Kasumi-1 (cell line): ENCODE data around the gene CDK5RAP2.
"Not testable (repeated sequence)": the region's sequence is repeated elsewhere in the genome, so short reads cannot be mapped to it uniquely, and the experiment has no call there.

ENCODE experiments used
- DNase-seq, 2 experiments: peaks; one replicate each; lab custom pipeline; 2025; lab: John Stamatoyannopoulos, UW

Gene CDK5RAP2

DNA sequence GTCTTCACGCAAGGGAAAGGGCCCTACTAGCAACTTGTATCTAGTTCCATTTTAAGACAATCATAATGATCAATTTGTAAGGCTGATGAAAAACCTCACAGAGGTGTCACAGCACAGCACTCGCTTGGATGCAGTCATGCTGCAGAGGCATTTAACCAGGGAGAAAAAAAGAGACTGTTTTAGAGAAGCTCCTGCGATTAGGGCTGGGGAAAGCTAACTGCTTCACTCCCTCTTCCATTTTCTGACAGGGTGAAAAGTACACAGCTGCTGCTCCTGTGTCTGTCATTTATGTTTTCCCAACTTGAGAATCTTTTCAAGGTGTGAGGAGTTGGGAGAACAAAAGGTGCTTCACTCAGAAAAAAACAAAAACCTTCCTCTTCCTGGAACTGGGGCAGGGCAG is 106.4 kb downstream of the CDK5RAP2 start:
- DNase-seq, result no peak

- no peak for DNase-seq
These were observed 114.1 kb downstream of the CDK5RAP2 start for GRCh38 chr9:120465685-120466407.

DNA sequence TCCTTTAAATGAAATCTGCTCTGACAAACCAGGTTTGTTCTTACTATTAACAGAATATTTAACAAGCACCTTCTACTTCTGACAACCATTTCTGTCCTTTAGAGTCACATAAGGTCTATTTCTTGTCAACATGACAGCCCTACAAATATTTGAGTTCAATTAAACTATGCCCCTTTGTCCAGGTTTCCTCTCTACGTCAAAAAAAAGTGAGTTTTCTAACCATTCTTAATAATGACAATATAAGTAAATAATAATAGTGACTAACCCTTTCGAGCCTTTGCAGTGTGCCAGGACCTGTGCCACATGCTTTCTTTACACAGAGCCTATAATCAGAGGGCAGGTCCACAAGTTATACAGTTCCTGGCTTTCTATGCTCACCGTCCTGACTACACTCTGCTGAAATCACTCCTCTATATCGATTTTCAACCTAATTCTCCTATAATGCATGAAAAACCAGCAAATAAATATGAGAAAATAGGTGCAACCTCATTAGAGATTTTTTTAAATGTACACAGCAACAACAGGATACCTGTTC is 115.0 kb downstream of the CDK5RAP2 start:
- no peak for DNase-seq

DNA sequence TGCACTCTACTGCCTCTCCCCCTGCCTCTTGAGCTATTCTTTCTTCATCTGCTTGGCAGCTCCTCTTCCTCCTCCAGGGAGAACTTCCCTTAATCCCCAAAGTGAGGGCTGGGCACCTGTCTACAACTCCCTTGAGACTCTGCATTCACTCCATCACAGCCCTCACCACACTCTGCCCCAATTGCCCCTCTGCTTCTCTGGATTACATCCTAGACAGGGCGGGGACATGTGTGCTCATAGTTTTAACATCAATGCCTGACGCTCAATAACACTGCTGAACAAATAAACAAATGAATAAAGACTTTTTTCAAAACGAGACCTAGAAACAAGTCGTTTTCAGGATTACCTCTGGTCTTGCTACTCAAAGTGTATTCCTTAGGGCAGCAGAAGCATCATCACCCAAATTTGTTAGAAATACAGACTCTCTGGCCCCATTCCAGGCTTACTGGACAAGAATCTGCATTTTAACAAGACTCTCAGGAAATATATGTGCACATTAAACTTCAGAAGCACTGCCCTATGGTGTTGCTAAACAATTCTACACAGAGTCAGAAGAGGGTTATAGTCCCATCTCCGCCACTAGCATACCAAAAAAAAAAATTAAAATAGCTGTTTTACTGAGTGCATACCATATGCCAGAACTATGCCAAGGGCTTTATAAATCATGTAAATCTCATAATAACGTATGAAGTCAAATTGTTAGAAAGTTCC is 115.6 kb downstream of the CDK5RAP2 start:
- DNase-seq, result no peak

DNA sequence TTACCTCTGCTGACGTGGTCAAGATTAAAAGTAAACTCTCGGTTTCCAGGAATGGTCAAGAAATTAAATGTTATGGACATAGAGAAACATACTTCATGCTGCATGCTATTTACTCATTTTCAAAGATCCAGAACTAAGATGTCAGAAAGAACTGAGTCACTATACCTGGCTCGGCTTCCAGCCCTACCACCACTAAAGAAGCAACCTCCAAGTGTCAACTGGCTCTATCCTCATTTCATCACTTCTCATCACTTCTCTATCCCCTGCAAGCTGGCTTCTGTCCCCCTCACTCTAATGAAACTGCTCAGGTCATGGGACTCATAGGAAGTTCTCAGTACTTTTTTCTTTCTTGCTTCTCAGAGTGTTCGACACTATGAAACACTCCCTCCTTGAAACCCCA is 116.2 kb downstream of the CDK5RAP2 start:
- DNase-seq, result no peak

DNA sequence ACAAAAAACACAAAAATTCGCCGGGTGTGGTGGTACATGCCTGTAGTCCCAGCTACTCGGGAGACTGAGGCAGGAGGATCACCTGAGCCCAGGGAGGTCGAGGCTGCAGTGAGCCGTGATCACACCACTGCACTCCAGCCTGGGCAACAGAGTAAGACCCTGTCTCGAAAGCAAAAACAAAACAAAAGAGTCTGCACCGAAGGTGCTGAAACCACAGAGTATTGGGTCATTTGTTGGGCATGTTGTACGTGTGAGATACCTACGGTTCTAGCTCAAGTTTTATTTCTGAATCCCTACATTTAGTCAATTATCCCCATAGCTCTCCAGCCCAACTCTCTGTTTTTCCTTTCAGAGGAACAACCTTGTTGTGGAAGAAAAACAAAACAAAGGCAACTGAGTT is 118.3 kb downstream of the CDK5RAP2 start:
- DNase-seq, result not testable (repeated sequence)

DNA sequence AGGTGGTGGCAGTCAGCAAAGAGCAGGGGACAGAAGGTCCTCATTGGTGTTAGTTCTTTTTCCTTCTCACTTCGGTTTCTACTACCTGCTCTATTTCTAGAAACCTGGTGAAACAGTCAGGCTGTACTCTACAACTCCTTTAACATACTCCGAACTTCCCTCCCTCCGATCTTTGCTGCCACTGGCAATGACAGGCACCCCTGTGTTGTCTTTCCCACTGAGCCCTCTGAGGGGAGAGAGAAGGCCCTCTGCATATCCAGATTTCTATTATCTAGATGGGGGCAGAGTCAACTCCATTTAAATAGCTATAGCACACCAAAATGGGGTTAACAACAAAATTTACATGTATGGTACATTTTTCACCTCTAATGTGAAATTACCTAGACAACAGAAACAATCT is 123.7 kb downstream of the CDK5RAP2 start:
- no peak for DNase-seq

DNA sequence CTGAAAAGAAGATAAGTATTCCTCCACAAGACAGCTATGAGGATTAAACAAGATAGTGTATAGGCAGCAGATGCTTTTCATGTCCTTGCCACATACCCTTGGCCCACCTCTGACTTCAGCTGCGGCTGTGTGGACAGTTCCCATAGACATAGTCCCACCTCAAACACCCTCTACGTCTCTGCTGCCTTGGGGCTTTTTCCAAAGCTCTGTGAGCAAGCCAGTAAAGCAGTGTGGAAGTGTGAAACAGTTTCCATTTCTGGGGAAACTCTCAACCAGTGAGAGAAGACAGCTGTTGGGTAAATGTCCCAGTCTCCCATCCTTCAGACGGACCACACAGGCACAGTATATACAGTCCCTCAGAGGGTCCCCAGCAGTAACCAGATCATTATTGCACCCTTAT is 125.5 kb downstream of the CDK5RAP2 start:
- DNase-seq, result no peak

GRCh38 chr9:120453792-120454191 is 126.2 kb downstream of the CDK5RAP2 start:
- no peak for DNase-seq

- no peak for DNase-seq
These were observed 127.3 kb downstream of the CDK5RAP2 start for GRCh38 chr9:120452631-120453030.

GRCh38 chr9:120450916-120451315 is 129.1 kb downstream of the CDK5RAP2 start:
- no peak for DNase-seq

- DNase-seq, result no peak
These were observed 130.4 kb downstream of the CDK5RAP2 start for GRCh38 chr9:120449566-120449965.

- no peak for DNase-seq
These were observed 131.9 kb downstream of the CDK5RAP2 start for GRCh38 chr9:120447959-120448500.

DNA sequence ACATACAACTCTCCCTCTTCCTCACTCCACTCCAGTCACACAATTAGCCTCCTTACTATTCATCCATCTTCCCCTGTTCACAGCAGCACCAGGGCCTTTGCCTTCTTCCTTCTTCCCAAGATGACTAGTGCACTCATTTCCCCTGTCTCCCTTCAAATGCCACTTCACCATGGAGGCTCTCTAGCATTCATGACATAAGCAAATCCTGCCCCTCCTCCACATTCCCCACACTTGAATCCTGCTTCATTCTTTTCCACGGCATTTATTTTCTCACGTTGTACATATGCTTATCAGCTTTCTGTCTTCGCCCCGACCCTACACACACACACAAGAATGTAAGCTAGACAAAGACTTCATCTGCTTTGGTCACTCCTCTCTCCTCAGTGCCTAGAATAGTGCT is 133.3 kb downstream of the CDK5RAP2 start:
- DNase-seq, result no peak

DNA sequence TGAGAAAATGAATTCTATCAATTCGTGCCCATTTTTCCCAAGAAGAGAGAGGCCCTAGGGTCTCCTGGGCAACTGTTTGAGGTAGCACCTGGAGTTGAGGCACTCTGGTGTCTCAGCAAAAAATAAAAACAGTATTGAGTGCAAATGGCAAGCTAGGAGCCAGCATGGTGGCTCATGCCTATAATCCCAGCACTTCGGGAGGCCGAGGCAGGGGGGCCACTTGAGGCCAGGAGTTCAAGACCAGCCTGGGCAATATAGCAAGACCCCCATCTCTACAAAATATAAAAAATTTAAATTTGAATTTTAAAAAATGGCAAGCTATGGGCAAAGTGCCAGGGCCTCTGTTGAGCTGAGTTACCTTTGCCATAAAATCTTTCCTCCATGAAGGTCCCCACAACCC is 136.0 kb downstream of the CDK5RAP2 start:
- no peak for DNase-seq

DNA sequence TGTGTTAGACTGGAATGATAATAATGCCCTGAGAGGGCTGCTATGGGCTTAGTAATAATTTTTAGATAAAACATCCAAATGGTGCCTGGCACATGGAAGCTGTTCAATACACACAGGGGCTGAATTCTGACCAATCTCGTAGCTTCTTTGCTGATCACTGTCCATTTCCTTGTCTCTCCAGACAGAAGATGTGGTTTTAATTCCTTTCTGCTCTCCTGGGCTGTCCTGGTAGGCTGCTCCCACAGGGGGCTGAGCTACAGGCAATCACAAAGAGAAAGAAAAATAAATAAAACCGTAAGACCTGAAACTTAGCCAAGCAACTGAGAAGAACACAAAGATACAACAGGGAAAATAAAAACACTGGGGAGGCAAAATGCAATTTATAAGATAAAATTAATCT is 136.5 kb downstream of the CDK5RAP2 start:
- DNase-seq, result no peak

- no peak for DNase-seq
These were observed 137.5 kb downstream of the CDK5RAP2 start for GRCh38 chr9:120442308-120442995.

DNA sequence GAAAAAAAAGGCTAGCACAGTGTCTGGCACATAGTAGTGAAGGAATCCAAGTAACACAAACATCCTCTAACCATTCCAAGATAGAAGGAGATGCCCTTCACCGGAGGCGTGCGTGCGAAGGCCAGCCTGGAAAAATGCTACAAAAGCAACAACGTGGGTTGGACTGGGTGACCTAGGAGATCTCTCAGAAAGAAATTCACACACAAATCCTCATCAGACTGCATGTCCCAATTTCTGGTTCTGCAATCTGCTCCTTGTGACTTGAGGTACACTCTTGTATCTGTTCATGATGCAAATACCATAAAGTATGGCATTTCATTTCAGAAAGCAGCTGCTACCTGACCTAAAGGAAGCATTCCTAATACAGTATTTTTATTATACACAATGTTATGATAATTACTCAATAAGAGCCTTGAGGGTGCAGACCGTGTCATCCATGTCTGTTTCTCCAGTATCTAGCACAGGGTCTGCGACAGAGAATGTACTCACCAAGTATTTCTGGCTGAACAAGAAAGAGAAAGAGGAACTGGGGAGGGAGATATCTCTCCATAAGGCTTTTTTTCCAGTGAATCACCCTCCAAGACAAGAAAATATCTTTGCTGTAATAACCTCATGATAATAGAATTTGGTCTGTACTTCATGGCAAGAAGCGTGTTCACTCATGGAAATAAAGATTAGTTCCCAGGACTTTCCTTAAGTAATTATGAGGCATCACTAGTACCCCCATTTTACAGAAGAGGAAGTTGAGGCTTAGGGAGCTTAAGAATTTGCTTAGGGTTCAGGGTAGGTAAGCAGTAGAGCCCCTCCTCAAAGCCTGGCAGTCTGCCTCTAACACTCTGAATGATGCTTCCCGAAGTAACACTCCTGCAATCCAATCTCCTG is 138.3 kb downstream of the CDK5RAP2 start:
- DNase-seq, result no peak

- DNase-seq, result no peak
These were observed 139.2 kb downstream of the CDK5RAP2 start for GRCh38 chr9:120440791-120441190.

DNA sequence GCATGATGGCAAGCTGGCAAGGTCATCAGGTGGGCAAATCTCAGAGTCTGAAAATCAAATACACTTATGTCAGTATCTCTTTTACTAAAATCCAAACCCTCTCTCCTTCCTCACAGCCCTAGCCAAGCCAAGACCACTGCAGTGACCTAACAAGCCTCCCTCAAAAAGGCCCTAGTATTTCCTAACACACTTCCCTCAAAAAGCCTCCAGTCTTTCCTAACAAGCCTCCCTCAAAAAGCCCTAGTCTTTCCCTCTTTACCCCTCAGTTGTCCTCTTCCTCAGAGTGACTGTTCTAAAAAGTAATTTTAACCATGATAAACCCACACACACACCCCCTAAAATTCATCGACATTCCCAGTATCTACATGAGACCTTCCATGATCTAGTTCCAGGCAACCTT is 140.0 kb downstream of the CDK5RAP2 start:
- DNase-seq, result no peak

DNA sequence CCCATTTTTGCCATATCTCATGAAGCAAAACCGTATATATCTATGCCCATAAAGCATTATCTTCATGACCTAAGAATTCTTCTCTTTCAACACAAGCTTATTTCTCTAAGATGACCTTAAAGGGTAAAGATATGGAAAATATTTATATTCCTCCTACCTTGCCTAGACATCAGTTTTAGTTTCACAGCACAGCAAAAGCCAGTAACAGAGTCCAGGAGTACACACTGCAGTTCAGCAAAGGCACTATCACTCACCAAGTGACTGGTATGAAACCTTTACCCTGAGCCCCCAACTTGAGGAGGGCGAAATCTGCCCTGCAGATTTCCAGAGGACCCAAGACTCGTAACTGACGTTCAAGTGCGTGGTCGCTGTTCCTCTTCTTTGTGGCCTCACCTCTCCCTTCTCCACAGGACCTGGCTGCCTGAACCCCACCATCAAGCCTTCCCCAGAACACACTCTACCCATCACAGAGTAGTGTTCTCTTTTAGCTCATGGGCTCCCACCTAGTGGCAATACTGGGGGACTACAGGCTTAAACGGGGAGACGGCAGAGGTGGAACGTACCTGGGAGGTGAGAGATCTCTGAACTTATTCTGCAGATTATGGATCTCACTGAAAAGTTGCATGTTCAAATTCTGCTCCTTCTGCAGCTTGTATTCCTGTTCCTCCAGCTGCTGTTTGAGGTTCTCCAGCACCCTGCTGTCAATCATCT is 141.0 kb downstream of the CDK5RAP2 start:
- peak; percentile 20 to 42 for DNase-seq
